Epidermal melanocyte (primary cell): ENCODE measurements around the gene AJM1.
"Not testable (repeated sequence)": the region's sequence is repeated elsewhere in the genome, so short reads cannot be mapped to it uniquely, and the experiment has no call there.

Experiments used
- DNase-seq: peaks from one replicate; pipeline ENCODE4 v3.0.0; 2011; ENCODE audit warnings: low spot score; ENCODE audit not compliant: insufficient read length

Gene AJM1

GRCh38 chr9:136829981-136830885, 12.0 kb upstream of the AJM1 start:
- DNase-seq, result no peak

GRCh38 chr9:136831002-136831719, 11.1 kb upstream of the AJM1 start:
- no peak for DNase-seq

GRCh38 chr9:136831720-136832104, 10.6 kb upstream of the AJM1 start:
- no peak for DNase-seq

GRCh38 chr9:136832581-136832980, 9.7 kb upstream of the AJM1 start:
- DNase-seq, result no peak

GRCh38 chr9:136833381-136834048, 8.8 kb upstream of the AJM1 start:
- DNase-seq, result not testable (repeated sequence)

- no peak for DNase-seq
Observed at GRCh38 chr9:136835162-136835931, 6.9 kb upstream of the AJM1 start.

GRCh38 chr9:136835932-136836904, 6.1 kb upstream of the AJM1 start:
- DNase-seq, result no peak

- DNase-seq, result no peak
Observed at GRCh38 chr9:136837146-136837855, 5.0 kb upstream of the AJM1 start.

GRCh38 chr9:136837856-136838277, 4.4 kb upstream of the AJM1 start:
- DNase-seq, result not testable (repeated sequence)

GRCh38 chr9:136838314-136839228, 3.7 kb upstream of the AJM1 start:
- no peak for DNase-seq

GRCh38 chr9:136839229-136840139, 2.8 kb upstream of the AJM1 start:
- DNase-seq, result no peak

- no peak for DNase-seq
Observed at GRCh38 chr9:136840140-136840876, 2.0 kb upstream of the AJM1 start.

- DNase-seq, result no peak
Observed at GRCh38 chr9:136840877-136841645, 1.2 kb upstream of the AJM1 start.

- DNase-seq, result not testable (repeated sequence)
Observed at GRCh38 chr9:136841646-136842379, 465 bp upstream of the AJM1 start.

- DNase-seq, result not testable (repeated sequence)
Observed at GRCh38 chr9:136843159-136843800, 1.0 kb downstream of the AJM1 start.
